ENCODE results near the gene PLCH2. TPM values are rescaled to one million over a fixed set of nuclear protein-coding genes. Genes with fewer than 3 reads are reported as not detected.

PLCH2 gene
- total RNA-seq, 4 donors from 2014 or later, result 83.3 to 324 (median 130) TPM

DNA sequence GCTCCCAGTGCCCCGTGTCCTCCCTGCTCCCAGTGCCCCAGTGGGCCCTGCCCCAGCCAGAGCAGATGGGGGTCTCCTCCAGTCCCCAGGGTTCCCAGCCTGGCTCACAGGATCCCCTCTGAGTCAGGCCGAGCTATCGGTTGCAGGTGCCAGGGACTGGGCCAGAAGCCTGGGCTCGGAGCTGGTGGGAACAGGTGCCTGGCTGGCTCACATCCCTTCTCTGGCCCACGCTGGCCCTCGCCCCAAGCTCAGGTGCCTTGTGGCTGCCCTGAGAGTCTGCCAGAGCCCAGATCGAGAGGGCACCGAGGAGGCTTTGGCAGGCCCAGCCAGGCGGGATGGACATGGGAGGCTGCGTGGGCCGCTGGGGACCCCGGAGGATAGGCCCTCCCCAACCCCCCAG lies 18.9 kb downstream of the PLCH2 start:
- Histone ChIP-seq H3K27me3 (peaks cover 26% of the 10 kb centered on the region), H3K4me3 (no peak overlapping the region), H3K27ac (no peak overlapping the region), H3K9me3 (no peaks in the 10 kb centered on the region), H3K36me3 (peaks cover 18% of the 10 kb centered on the region), H3K4me1 (peaks cover 13% of the 10 kb centered on the region)
- no peak for TF ChIP-seq POLR2AphosphoS5 (IDR thresholded peaks at IDR 0.05)
- DNase-seq (ENCODE audit: low spot score in 2 of 2), result no peak
- 74% methylated on average over 7 of the region's 12 CpGs for WGBS

DNA sequence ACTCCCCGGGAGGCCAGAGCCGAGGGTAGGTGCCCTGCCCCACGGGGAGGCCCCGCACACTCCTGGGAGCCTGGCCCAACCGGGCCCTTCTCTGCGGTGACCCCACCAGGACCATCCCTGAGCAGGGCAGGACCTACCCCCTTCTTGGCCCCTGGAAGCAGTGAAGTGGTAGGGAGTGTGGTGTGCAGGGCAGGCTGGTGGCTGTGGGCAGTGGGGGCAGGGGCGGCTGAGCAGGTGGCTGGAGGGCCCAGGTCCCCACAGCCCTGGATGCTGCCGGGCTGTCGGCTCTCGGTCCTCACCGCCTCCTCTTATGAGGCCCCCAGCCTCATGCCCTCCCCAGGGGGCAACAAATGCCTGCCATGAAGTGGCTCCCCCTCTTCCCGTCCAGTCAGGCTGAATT lies 19.5 kb downstream of the PLCH2 start:
- no peak for DNase-seq (ENCODE audit: low spot score in 2 of 2)
- H3K4me3 ChIP-seq, result no peak overlapping the region
- H3K27ac ChIP-seq, result no peak overlapping the region
- TF ChIP-seq POLR2A (IDR thresholded peaks at IDR 0.05) (no peak), EP300 (IDR thresholded peaks at IDR 0.05) (no peak), POLR2AphosphoS5 (IDR thresholded peaks at IDR 0.05) (no peak)
- TF ChIP-seq, protein P1, sequence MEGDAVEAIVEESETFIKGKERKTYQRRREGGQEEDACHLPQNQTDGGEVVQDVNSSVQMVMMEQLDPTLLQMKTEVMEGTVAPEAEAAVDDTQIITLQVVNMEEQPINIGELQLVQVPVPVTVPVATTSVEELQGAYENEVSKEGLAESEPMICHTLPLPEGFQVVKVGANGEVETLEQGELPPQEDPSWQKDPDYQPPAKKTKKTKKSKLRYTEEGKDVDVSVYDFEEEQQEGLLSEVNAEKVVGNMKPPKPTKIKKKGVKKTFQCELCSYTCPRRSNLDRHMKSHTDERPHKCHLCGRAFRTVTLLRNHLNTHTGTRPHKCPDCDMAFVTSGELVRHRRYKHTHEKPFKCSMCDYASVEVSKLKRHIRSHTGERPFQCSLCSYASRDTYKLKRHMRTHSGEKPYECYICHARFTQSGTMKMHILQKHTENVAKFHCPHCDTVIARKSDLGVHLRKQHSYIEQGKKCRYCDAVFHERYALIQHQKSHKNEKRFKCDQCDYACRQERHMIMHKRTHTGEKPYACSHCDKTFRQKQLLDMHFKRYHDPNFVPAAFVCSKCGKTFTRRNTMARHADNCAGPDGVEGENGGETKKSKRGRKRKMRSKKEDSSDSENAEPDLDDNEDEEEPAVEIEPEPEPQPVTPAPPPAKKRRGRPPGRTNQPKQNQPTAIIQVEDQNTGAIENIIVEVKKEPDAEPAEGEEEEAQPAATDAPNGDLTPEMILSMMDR (IDR thresholded peaks at IDR 0.05), result no peak
- peaks cover 26% of the 10 kb centered on the region for H3K27me3 ChIP-seq
- H3K36me3 ChIP-seq, result peaks cover 15% of the 10 kb centered on the region
- H3K4me1 ChIP-seq, result peaks cover 16% of the 10 kb centered on the region
- WGBS, result 95% methylated on average over 7 of the region's 12 CpGs
- H3K9me3 ChIP-seq, result no peaks in the 10 kb centered on the region

DNA sequence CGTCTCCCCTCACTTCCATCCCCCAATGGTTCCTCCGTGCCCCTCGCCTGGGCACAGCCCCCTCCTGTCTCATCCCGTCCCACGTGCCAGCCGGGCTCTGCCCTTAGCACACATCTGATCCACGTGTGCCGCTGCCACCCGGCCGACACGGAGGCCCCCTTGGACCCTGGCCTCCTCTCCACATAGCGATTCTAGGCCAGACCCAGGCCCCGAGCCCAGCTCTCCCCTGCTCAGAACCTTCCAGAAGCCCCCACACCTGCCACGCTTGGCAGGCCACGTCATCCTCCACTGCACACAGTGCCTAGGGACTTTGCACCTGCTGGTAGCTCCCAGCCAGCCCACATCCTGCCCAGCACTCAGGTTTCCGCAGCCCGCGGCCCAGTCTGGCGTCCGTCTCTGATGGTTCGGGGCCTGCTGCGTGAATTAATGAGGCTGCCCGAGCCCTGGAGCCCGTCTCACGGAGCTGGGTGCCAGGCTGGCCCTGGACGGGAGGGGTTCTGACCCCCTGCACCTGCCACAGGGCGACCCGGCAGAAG lies 20.1 kb downstream of the PLCH2 start:
- Histone ChIP-seq H3K27me3 (peaks cover 29% of the 10 kb centered on the region), H3K4me1 (peaks cover 16% of the 10 kb centered on the region), H3K4me3 (no peak overlapping the region), H3K9me3 (no peaks in the 10 kb centered on the region), H3K36me3 (peaks cover 11% of the 10 kb centered on the region), H3K27ac (no peak overlapping the region)
- DNase-seq (ENCODE audit: low spot score in 2 of 2), result no peak
- TF ChIP-seq, protein P1 (IDR thresholded peaks at IDR 0.05), result no peak
- TF ChIP-seq EP300 (IDR thresholded peaks at IDR 0.05) (no peak), POLR2A (IDR thresholded peaks at IDR 0.05) (no peak), POLR2AphosphoS5 (IDR thresholded peaks at IDR 0.05) (no peak)
- WGBS, result 96% methylated on average over 16 of the region's 28 CpGs

DNA sequence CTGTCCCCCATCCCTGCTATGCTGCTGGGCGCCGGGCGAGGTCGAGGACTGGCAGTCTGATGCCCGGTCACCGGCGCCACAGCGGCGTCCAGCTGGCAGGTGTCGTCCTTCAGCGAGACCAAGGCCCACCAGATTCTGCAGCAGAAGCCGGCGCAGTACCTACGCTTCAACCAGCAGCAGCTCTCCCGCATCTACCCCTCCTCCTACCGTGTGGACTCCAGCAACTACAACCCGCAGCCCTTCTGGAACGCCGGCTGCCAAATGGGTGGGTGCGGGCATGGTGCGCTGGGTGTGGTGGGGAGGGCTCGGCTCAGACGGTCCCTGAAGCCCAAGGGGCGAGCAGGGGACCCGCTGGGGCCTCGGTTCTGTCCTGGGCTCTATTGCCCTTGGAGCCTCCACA lies 20.7 kb downstream of the PLCH2 start:
- H3K9me3 ChIP-seq, result no peaks in the 10 kb centered on the region
- TF ChIP-seq POLR2AphosphoS5 (IDR thresholded peaks at IDR 0.05), result no peak
- TF ChIP-seq EP300 (IDR thresholded peaks at IDR 0.05), result no peak
- TF ChIP-seq, protein P1 (IDR thresholded peaks at IDR 0.05), result no peak
- no peak for TF ChIP-seq POLR2A (IDR thresholded peaks at IDR 0.05)
- H3K36me3 ChIP-seq, result peaks cover 9% of the 10 kb centered on the region
- no peak overlapping the region for H3K27ac ChIP-seq
- no peak for DNase-seq (ENCODE audit: low spot score in 2 of 2)
- peaks cover 16% of the 10 kb centered on the region for H3K4me1 ChIP-seq
- peaks cover 34% of the 10 kb centered on the region for H3K27me3 ChIP-seq
- H3K4me3 ChIP-seq, result no peak overlapping the region
- 95% methylated on average over 10 of the region's 26 CpGs for WGBS

DNA sequence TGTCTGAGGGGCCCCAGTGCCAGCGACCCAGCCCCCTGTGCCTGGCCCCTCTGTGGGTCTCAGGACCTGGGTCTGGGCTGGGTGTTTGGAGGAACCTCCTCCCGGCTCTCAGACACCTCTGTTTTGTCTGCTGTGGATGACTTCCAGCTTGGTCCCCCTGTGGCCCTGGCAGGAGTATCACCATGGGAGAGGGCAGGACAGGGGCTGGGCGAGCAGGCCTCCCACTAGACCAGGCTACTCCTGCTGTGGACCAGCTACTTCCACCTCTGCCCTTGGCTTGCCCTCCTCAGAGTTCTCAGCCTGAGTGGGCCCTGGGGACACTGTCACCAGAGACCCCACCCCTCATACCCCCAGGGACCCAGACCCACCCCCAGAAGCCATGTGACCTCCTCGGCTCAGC lies 21.8 kb downstream of the PLCH2 start:
- Histone ChIP-seq H3K9me3 (no peaks in the 10 kb centered on the region), H3K4me3 (no peak overlapping the region), H3K36me3 (peaks cover 12% of the 10 kb centered on the region), H3K4me1 (peaks cover 16% of the 10 kb centered on the region), H3K27me3 (peaks cover 38% of the 10 kb centered on the region), H3K27ac (no peak overlapping the region)
- WGBS, result 57% methylated on average over 3 of the region's 4 CpGs
- no peak for DNase-seq (ENCODE audit: low spot score in 2 of 2)
- TF ChIP-seq, protein P1 (IDR thresholded peaks at IDR 0.05), result no peak
- TF ChIP-seq POLR2AphosphoS5 (IDR thresholded peaks at IDR 0.05) (no peak), EP300 (IDR thresholded peaks at IDR 0.05) (no peak), POLR2A (IDR thresholded peaks at IDR 0.05) (no peak)

DNA sequence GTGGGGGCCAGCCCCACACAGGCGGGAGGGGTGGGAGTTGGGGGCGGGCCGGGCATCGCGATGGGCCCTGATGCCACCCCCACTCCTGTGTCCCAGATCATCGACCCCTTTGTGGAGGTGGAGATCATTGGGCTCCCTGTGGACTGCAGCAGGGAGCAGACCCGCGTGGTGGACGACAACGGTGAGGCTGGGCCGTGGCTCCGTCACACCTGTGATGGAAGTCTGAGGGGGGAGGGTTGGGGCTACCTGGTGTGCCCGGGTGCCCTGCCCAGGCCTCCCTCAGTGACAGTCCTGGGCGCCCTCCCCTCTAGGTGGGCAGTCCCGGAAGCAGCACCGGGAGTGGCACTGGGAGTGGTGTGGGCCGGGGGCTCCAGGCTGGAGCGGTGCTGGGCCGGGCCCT lies 22.6 kb downstream of the PLCH2 start:
- TF ChIP-seq, protein P1 (IDR thresholded peaks at IDR 0.05), result no peak
- TF ChIP-seq POLR2A (IDR thresholded peaks at IDR 0.05), result no peak
- TF ChIP-seq EP300 (IDR thresholded peaks at IDR 0.05), result no peak
- no peak for TF ChIP-seq POLR2AphosphoS5 (IDR thresholded peaks at IDR 0.05)
- no peak for DNase-seq (ENCODE audit: low spot score in 2 of 2)
- peaks cover 12% of the 10 kb centered on the region for H3K36me3 ChIP-seq
- H3K4me1 ChIP-seq, result peaks cover 16% of the 10 kb centered on the region
- H3K9me3 ChIP-seq, result no peaks in the 10 kb centered on the region
- peaks cover 38% of the 10 kb centered on the region for H3K27me3 ChIP-seq
- no peak overlapping the region for H3K4me3 ChIP-seq
- H3K27ac ChIP-seq, result no peak overlapping the region
- 92% methylated on average over 8 of the region's 19 CpGs for WGBS
